GM06990 (cell line): ENCODE results near the gene SCGB2A2.
A peak's percentile ranks its signal among the peaks of the same experiment; 100 is the strongest.

ENCODE experiments used
- DNase-seq: peaks from one replicate; pipeline ENCODE4 v3.0.0-alpha.2; 2011; ENCODE audit not compliant: insufficient read length; ENCODE audit errors: extremely low read depth
- H3K27me3 ChIP-seq: replicated peaks from 2 replicates; pipeline ENCODE4 v1.6.0; 2011; ENCODE audit warnings: low read length; ENCODE audit not compliant: control insufficient read depth, insufficient read depth
- H3K36me3 ChIP-seq: 2 replicates; pipeline ENCODE4 v1.5.1; 2011; ENCODE audit warnings: low read length; ENCODE audit not compliant: control insufficient read depth, insufficient read depth
- H3K4me3 ChIP-seq: replicated peaks from 2 replicates; pipeline ENCODE4 v1.5.1; 2011; ENCODE audit warnings: low read depth, mild to moderate bottlenecking, control low read depth, low read length
- TF ChIP-seq, protein P1 (sequence below): IDR thresholded peaks from 2 replicates; pipeline ENCODE4 v1.5.1; 2011; ENCODE audit warnings: low read length, control low read depth, mild to moderate bottlenecking, inconsistent platforms; ENCODE audit not compliant: insufficient read depth, poor library complexity, severe bottlenecking

SCGB2A2 gene

DNA sequence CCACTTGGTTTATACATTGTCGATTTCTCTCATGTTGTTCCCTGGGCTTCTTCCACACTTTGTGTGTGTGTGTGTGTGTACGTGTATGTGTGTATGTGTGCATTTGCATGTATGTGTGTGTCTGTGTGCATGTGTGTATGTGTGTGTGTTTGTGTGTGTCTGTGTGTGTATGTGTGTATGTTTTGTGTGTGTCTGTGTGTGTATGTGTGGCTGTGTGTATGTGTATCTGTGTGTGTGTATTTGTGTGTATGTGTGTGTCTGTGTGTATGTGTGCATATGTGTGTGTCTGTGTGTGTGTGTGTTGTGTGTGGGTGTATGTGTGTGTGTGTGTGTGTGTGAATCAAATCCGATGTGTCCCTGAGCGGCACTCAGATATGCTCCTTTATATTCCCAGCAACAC is 32.5 kb upstream of the SCGB2A2 start:
- DNase-seq = no peak
- Histone ChIP-seq H3K27me3 (peaks cover 2% of the 10 kb centered on the region; the same call in 1 of the 2 replicates), H3K36me3 (no peaks in the 10 kb centered on the region), H3K4me3 (no peak overlapping the region)
- TF ChIP-seq, protein P1, sequence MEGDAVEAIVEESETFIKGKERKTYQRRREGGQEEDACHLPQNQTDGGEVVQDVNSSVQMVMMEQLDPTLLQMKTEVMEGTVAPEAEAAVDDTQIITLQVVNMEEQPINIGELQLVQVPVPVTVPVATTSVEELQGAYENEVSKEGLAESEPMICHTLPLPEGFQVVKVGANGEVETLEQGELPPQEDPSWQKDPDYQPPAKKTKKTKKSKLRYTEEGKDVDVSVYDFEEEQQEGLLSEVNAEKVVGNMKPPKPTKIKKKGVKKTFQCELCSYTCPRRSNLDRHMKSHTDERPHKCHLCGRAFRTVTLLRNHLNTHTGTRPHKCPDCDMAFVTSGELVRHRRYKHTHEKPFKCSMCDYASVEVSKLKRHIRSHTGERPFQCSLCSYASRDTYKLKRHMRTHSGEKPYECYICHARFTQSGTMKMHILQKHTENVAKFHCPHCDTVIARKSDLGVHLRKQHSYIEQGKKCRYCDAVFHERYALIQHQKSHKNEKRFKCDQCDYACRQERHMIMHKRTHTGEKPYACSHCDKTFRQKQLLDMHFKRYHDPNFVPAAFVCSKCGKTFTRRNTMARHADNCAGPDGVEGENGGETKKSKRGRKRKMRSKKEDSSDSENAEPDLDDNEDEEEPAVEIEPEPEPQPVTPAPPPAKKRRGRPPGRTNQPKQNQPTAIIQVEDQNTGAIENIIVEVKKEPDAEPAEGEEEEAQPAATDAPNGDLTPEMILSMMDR = no peak

DNA sequence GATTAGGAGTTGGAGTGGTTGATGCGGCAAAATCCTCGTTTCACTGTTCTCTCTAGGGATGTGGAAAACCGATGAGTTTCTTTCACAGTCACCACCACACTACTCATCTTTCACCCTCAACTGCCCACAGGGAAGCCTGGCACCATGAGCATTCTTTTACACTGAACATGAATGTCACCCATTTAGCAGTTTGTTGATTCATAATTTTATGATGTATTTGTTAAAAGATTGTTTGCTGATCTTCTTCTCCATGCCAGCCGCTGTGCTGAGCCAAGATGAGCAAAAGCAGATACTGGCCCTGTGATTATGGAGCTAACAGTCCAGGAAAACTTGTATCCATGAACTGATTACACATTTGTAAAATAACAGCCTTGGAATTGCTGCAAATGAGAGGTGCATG is 31.8 kb upstream of the SCGB2A2 start:
- TF ChIP-seq, protein P1 = no peak
- no peak overlapping the region for H3K4me3 ChIP-seq
- no peak for DNase-seq
- no peaks in the 10 kb centered on the region for H3K36me3 ChIP-seq
- peaks cover 2% of the 10 kb centered on the region; the same call in 1 of the 2 replicates for H3K27me3 ChIP-seq

DNA sequence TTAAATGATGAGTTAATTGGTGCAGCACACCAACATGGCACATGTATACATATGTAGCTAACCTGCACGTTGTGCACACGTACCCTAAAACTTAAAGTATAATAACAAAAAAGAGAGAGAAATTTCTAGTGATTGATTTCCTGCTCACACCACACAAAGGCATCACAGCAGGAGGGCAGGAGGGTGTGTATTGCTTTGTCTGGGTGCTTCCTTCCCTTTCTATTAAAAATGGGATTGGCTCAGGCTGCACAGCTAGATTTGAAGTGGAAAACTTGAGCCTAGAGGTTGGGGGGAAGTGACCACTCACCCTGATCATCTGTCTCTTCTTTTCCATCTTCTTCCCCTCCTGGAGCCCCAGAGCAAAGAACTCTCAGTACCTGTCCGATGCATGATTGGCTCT is 28.9 kb upstream of the SCGB2A2 start:
- Histone ChIP-seq H3K36me3 (no peaks in the 10 kb centered on the region), H3K27me3 (0 out of 2 replicates have a peak, but pooled peaks cover 2% of the 10 kb centered on the region), H3K4me3 (no peak overlapping the region)
- DNase-seq = no peak
- TF ChIP-seq, protein P1 = no peak

DNA sequence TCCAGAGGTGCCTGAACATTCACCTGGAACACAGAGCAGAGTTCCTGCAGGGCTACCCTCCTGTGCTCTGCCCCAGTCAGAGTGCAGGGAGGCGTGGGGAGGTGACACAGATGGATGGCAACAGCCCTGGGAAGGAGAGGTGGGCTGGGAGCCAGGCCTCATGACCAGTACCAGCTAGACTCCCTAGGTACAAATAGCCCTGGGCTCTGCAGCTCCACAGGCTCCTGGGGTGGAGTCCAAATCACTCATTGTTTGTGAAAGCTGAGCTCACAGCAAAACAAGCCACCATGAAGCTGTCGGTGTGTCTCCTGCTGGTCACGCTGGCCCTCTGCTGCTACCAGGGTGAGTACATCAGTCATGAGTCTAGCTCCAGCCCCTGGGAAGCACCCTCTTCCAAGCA is 27.9 kb upstream of the SCGB2A2 start, which contains the start of gene SCGB1D2:
SCGB1D2 (plus strand) TSS at position 219 of the 400 bp plus-strand sequence; CDS start at position 288, 69 bp downstream.
- TF ChIP-seq, protein P1 = no peak
- Histone ChIP-seq H3K36me3 (no peaks in the 10 kb centered on the region), H3K27me3 (0 out of 2 replicates have a peak, but pooled peaks cover 2% of the 10 kb centered on the region), H3K4me3 (no peak within 1 kb of the TSS)
- DNase-seq = no peak

DNA sequence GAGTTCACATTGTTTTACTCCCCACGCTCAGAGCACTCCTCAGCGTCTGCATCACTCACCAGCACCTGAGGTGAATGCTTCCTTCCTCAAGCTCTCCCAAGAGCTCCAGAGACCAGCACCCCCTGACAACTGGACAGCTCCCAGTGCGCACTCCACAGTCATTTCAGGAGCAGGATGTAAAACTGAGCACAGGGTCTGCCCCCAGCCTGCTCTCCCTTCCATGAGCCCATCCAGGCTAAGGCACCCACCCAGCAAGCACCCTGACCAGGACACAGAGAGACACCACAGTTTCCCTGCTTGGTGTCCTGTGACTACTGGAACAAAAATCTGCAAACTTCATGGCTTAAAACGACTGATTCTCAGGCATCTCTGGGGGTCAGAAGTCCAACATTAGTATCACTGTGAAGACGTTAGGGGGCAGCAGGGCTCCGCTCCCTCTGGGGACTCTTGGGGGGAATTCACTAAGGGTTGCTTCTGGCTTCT is 24.6 kb upstream of the SCGB2A2 start:
- TF ChIP-seq, protein P1 = peak; percentile 56
- DNase-seq = peak; percentile 9
- Histone ChIP-seq H3K27me3 (no peaks in the 10 kb centered on the region), H3K4me3 (no peak overlapping the region), H3K36me3 (no peaks in the 10 kb centered on the region)

DNA sequence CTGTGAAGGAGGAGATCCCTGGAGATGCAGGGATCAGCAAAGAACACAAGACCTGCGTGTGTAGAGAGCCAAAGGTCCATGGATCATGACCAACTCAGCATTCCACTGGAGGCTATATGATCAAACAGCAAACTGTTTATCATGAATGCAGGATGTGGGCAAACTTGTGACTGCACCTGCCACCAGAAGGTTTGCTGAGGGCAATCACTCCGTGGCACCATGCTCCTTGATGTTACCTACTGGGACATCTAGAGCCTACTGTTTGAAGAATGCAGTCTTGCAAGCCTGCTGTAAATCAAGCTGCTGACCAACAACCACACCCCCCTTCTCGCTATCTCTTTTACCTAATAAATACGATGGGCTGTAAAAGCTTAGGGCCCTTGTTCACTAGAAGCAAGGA is 18.3 kb upstream of the SCGB2A2 start:
- TF ChIP-seq, protein P1 = no peak
- no peaks in the 10 kb centered on the region for H3K36me3 ChIP-seq
- no peak for DNase-seq
- no peak overlapping the region for H3K4me3 ChIP-seq
- no peaks in the 10 kb centered on the region for H3K27me3 ChIP-seq
